Measurements from ENCODE around the gene JOSD2.
A peak's percentile ranks its signal among the peaks of the same experiment; 100 is the strongest.

JOSD2 gene

GRCh38 chr19:50488389-50489194, 22.4 kb downstream of the JOSD2 start:
- ChIA-PET CTCF (no interaction called here), POLR2A (no interaction called here)
- 55% methylated on average over 10 of the region's 13 CpGs for WGBS (ENCODE audit: insufficient coverage)
- Histone ChIP-seq H3K27ac (ENCODE audit: insufficient read depth in 1 of 2, low read depth in 1 of 2, low read length in 2 of 2, poor library complexity in 1 of 2, severe bottlenecking in 2 of 2) (no peak overlapping the region), H3K27me3 (replicated peaks in 2 of 5; ENCODE audit: control insufficient read depth in 4 of 5, insufficient read depth in 5 of 5, low read length in 4 of 5) (no peaks in the 10 kb centered on the region), H3K4me1 (ENCODE audit: control extremely low read depth in 1 of 4, control insufficient read depth in 4 of 4, insufficient read depth in 4 of 4, low read length in 3 of 4) (peaks cover 0 to 22% (median 15%) of the 10 kb centered on the region in 4 experiments), H3K36me3 (ENCODE audit: control insufficient read depth in 4 of 4, insufficient read depth in 4 of 4, low read length in 3 of 4) (peaks cover 0 to 11% (median 2%) of the 10 kb centered on the region in 4 experiments), H3K9me3 (ENCODE audit: control extremely low read depth in 1 of 5, control insufficient read depth in 4 of 5, insufficient read depth in 2 of 5, low read depth in 1 of 5, low read length in 4 of 5) (peaks cover 0 to 10% (median 3%) of the 10 kb centered on the region in 5 experiments), H3K4me3 (ENCODE audit: control insufficient read depth in 1 of 7, extremely low read depth in 1 of 7, insufficient read depth in 4 of 7, low read depth in 2 of 7, low read length in 6 of 7) (no peak overlapping the region)
- DNase-seq = no peak

- no peak overlapping the region for H3K4me3 ChIP-seq (ENCODE audit: control insufficient read depth in 1 of 7, extremely low read depth in 1 of 7, insufficient read depth in 4 of 7, low read depth in 2 of 7, low read length in 6 of 7)
- H3K27me3 ChIP-seq (replicated peaks in 2 of 5; ENCODE audit: control insufficient read depth in 4 of 5, insufficient read depth in 5 of 5, low read length in 4 of 5) = no peaks in the 10 kb centered on the region
- WGBS (ENCODE audit: insufficient coverage) = 81% methylated on average over 14 of the region's 18 CpGs
- peaks cover 0 to 17% (median 10%) of the 10 kb centered on the region in 4 experiments for H3K4me1 ChIP-seq (ENCODE audit: control extremely low read depth in 1 of 4, control insufficient read depth in 4 of 4, insufficient read depth in 4 of 4, low read length in 3 of 4)
- H3K36me3 ChIP-seq (ENCODE audit: control insufficient read depth in 4 of 4, insufficient read depth in 4 of 4, low read length in 3 of 4) = peaks cover 0 to 25% (median 13%) of the 10 kb centered on the region in 4 experiments
- no peak overlapping the region for H3K27ac ChIP-seq (ENCODE audit: insufficient read depth in 1 of 2, low read depth in 1 of 2, low read length in 2 of 2, poor library complexity in 1 of 2, severe bottlenecking in 2 of 2)
- CTCF ChIA-PET = no interaction called here
- DNase-seq = peak; percentile 74 to 90 (median 86)
- POLR2A ChIA-PET = interaction anchor here (0.8 kb wide), 1 partner anchor 30 kb away, joined by 5 read pairs; no protein-coding TSS in a partner anchor
- peaks cover 0 to 10% (median 3%) of the 10 kb centered on the region in 5 experiments for H3K9me3 ChIP-seq (ENCODE audit: control extremely low read depth in 1 of 5, control insufficient read depth in 4 of 5, insufficient read depth in 2 of 5, low read depth in 1 of 5, low read length in 4 of 5)
Measured at GRCh38 chr19:50486823-50487515, 24.0 kb downstream of the JOSD2 start.

DNA sequence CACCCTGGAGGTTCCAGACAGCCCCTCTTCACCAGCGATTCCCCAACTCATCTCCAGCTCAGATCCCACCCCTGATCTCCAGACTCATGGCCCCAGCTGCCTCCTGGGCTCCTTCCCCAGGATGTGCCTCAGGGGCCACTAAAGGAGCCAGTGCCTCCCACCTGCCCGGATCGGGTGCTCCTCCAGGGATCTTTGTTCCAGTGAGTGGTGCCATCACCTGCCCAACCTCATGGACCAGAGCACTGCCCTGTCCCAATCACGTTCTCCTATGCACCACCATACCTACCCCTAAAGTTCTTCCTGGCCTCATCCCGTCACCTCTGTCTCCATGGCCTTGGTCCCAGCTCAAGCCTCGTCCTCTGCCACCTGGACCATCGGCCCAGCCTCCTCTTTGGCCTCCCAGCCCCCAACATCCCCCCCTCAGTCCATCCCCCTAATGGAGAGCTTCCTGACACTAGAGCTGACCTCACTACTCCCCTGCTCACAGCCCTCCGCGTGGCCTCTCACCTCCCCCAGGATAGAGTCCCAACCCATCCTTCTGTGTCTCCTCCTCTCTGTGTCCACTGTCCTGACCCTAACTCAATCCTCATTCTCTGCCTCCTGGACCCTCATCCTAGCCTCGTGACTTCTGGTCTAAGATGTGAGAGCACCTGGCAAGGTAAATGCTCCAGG, 25.6 kb downstream of the JOSD2 start:
- WGBS (ENCODE audit: insufficient coverage) = 97% methylated on average over 10 of the region's 10 CpGs
- Histone ChIP-seq H3K4me1 (ENCODE audit: control extremely low read depth in 1 of 4, control insufficient read depth in 4 of 4, insufficient read depth in 4 of 4, low read length in 3 of 4) (peaks cover 0 to 13% (median 4%) of the 10 kb centered on the region in 4 experiments), H3K9me3 (ENCODE audit: control extremely low read depth in 1 of 5, control insufficient read depth in 4 of 5, insufficient read depth in 2 of 5, low read depth in 1 of 5, low read length in 4 of 5) (peaks cover 0 to 10% (median 3%) of the 10 kb centered on the region in 5 experiments), H3K36me3 (ENCODE audit: control insufficient read depth in 4 of 4, insufficient read depth in 4 of 4, low read length in 3 of 4) (peaks cover 0 to 38% (median 21%) of the 10 kb centered on the region in 4 experiments), H3K27me3 (replicated peaks in 2 of 5; ENCODE audit: control insufficient read depth in 4 of 5, insufficient read depth in 5 of 5, low read length in 4 of 5) (no peaks in the 10 kb centered on the region), H3K4me3 (ENCODE audit: control insufficient read depth in 1 of 7, extremely low read depth in 1 of 7, insufficient read depth in 4 of 7, low read depth in 2 of 7, low read length in 6 of 7) (no peak overlapping the region), H3K27ac (ENCODE audit: insufficient read depth in 1 of 2, low read depth in 1 of 2, low read length in 2 of 2, poor library complexity in 1 of 2, severe bottlenecking in 2 of 2) (no peak overlapping the region)
- ChIA-PET POLR2A (interaction anchor here (0.7 kb wide), 1 partner anchor 269 kb away, joined by 3 read pairs; no protein-coding TSS in a partner anchor), CTCF (interaction anchor here (0.6 kb wide), 2 partner anchors 17 to 129 kb away, joined by 3 read pairs; no protein-coding TSS in a partner anchor)
- DNase-seq = no peak

GRCh38 chr19:50482916-50483315, 28.1 kb downstream of the JOSD2 start:
- Histone ChIP-seq H3K36me3 (ENCODE audit: control insufficient read depth in 4 of 4, insufficient read depth in 4 of 4, low read length in 3 of 4) (peaks cover 5 to 59% (median 42%) of the 10 kb centered on the region in 4 experiments), H3K4me1 (ENCODE audit: control extremely low read depth in 1 of 4, control insufficient read depth in 4 of 4, insufficient read depth in 4 of 4, low read length in 3 of 4) (peaks cover 0 to 8% (median 5%) of the 10 kb centered on the region in 4 experiments), H3K27me3 (replicated peaks in 2 of 5; ENCODE audit: control insufficient read depth in 4 of 5, insufficient read depth in 5 of 5, low read length in 4 of 5) (no peaks in the 10 kb centered on the region), H3K4me3 (ENCODE audit: control insufficient read depth in 1 of 7, extremely low read depth in 1 of 7, insufficient read depth in 4 of 7, low read depth in 2 of 7, low read length in 6 of 7) (no peak overlapping the region), H3K9me3 (ENCODE audit: control extremely low read depth in 1 of 5, control insufficient read depth in 4 of 5, insufficient read depth in 2 of 5, low read depth in 1 of 5, low read length in 4 of 5) (peaks cover 0 to 17% (median 3%) of the 10 kb centered on the region in 5 experiments), H3K27ac (ENCODE audit: insufficient read depth in 1 of 2, low read depth in 1 of 2, low read length in 2 of 2, poor library complexity in 1 of 2, severe bottlenecking in 2 of 2) (no peak overlapping the region)
- 96% methylated on average over 10 of the region's 10 CpGs for WGBS (ENCODE audit: insufficient coverage)
- POLR2A ChIA-PET = no interaction called here
- DNase-seq = no peak
- CTCF ChIA-PET = interaction anchor here (1.2 kb wide), 1 partner anchor 95 kb away, joined by 3 read pairs; no protein-coding TSS in a partner anchor

- Histone ChIP-seq H3K9me3 (ENCODE audit: control extremely low read depth in 1 of 5, control insufficient read depth in 4 of 5, insufficient read depth in 2 of 5, low read depth in 1 of 5, low read length in 4 of 5) (peaks cover 0 to 17% (median 3%) of the 10 kb centered on the region in 5 experiments), H3K36me3 (ENCODE audit: control insufficient read depth in 4 of 4, insufficient read depth in 4 of 4, low read length in 3 of 4) (peaks cover 5 to 59% (median 44%) of the 10 kb centered on the region in 4 experiments), H3K4me1 (ENCODE audit: control extremely low read depth in 1 of 4, control insufficient read depth in 4 of 4, insufficient read depth in 4 of 4, low read length in 3 of 4) (peaks cover 0 to 8% (median 5%) of the 10 kb centered on the region in 4 experiments), H3K27ac (ENCODE audit: insufficient read depth in 1 of 2, low read depth in 1 of 2, low read length in 2 of 2, poor library complexity in 1 of 2, severe bottlenecking in 2 of 2) (no peak overlapping the region), H3K27me3 (replicated peaks in 2 of 5; ENCODE audit: control insufficient read depth in 4 of 5, insufficient read depth in 5 of 5, low read length in 4 of 5) (no peaks in the 10 kb centered on the region), H3K4me3 (ENCODE audit: control insufficient read depth in 1 of 7, extremely low read depth in 1 of 7, insufficient read depth in 4 of 7, low read depth in 2 of 7, low read length in 6 of 7) (no peak overlapping the region)
- 84% methylated on average over 12 of the region's 16 CpGs for WGBS (ENCODE audit: insufficient coverage)
- ChIA-PET POLR2A (no interaction called here), CTCF (no interaction called here)
- no peak for DNase-seq
Measured at GRCh38 chr19:50482271-50482855, 28.6 kb downstream of the JOSD2 start.

DNA sequence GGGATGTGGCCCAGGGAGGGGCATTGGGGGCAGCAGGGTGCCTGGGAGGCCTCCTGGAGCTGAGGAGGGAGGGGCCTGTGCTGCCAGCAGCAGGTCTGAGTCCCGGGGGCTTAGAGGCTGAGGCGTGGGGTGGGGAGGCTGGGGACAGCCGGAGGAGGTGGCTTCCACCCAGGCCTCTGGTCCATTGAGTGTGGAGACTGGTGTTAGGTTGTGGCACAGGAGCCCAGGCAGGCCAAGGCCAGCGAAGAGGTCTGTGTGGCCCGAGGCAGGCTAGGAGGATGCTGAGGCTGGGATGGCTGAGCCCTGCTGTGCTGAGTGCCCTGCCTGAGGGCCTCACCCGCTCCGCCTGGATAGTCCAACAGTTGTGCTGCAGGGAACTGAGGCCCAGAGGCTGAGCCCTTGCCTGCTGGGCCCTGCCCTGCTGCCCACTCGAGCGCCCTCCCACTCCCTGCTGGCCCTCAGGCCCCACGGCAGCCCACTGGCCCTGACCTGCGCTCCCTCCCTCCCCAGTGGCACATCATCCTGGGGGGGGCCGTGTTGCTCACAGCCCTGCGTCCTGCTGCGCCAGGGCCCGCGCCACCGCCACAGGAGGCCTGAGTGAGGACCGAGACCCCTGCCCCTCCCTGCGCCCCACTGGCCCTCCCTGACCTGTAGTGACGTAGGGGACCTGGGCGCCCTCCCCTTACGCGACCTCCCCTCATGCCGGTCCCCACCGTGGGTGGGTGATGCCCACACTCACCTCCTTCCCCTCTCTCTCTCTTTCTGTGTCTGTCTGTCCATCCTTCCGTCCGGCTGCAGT, 29.4 kb downstream of the JOSD2 start:
- WGBS (ENCODE audit: insufficient coverage) = 95% methylated on average over 22 of the region's 27 CpGs
- Histone ChIP-seq H3K27me3 (replicated peaks in 2 of 5; ENCODE audit: control insufficient read depth in 4 of 5, insufficient read depth in 5 of 5, low read length in 4 of 5) (no peaks in the 10 kb centered on the region), H3K4me3 (ENCODE audit: control insufficient read depth in 1 of 7, extremely low read depth in 1 of 7, insufficient read depth in 4 of 7, low read depth in 2 of 7, low read length in 6 of 7) (no peak overlapping the region), H3K36me3 (ENCODE audit: control insufficient read depth in 4 of 4, insufficient read depth in 4 of 4, low read length in 3 of 4) (peaks cover 5 to 59% (median 44%) of the 10 kb centered on the region in 4 experiments), H3K4me1 (ENCODE audit: control extremely low read depth in 1 of 4, control insufficient read depth in 4 of 4, insufficient read depth in 4 of 4, low read length in 3 of 4) (peaks cover 0 to 16% (median 10%) of the 10 kb centered on the region in 4 experiments), H3K27ac (ENCODE audit: insufficient read depth in 1 of 2, low read depth in 1 of 2, low read length in 2 of 2, poor library complexity in 1 of 2, severe bottlenecking in 2 of 2) (no peak overlapping the region), H3K9me3 (ENCODE audit: control extremely low read depth in 1 of 5, control insufficient read depth in 4 of 5, insufficient read depth in 2 of 5, low read depth in 1 of 5, low read length in 4 of 5) (peaks cover 0 to 13% (median 2%) of the 10 kb centered on the region in 5 experiments)
- DNase-seq = no peak
- ChIA-PET CTCF (no interaction called here), POLR2A (interaction anchor here (0.6 kb wide), 1 partner anchor 462 kb away, joined by 3 read pairs; no protein-coding TSS in a partner anchor)
